HG03460 (cell line): ENCODE data around the gene SNAP25.

Experiments used
- ATAC-seq: cut with Tn5 transposase; IDR thresholded peaks from one replicate; pipeline ENCODE4 v1.9.1; 2021; ENCODE audit not compliant: unreplicated experiment

Gene SNAP25

GRCh38 chr20:10328897-10329255 is 110.2 kb downstream of the SNAP25 start:
- no peak for ATAC-seq

GRCh38 chr20:10329387-10330005 is 110.9 kb downstream of the SNAP25 start:
- no peak for ATAC-seq

GRCh38 chr20:10330071-10330470 is 111.4 kb downstream of the SNAP25 start:
- ATAC-seq: no peak

DNA sequence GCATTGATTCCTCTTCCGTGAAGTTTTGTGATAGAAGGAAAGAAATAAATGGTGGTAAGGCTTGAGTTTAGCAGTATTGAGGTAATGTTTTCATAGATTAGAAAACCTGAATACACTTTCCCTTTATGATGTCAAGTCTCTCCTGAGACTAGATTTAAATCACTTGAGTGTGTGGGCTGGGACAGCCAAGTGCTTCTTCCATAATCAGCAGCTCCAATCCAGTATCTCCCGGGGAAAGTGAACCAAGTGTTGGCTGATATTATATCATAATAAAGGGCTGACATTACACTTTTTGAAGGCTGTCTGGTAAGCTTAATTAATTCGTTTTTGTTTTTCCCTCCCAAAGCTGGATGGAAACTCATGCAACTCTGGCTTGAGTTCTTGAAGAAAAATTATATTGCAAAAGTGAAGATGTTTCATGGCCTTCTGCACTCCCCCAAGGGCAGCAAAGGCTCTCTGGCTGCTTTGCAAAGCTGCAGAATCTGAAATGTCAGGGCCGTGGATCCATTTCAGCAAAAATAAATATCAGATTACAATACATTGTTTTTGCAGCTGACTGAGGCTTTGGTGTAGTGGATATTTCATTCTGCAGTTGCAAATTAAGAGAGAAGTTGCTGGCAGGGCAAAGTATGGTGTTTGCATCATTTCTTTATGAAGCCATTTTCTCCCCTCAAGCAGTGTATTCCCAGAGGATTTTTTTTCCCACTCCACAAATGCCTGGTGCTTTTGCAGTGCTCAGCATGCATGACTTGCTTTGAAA is 114.2 kb downstream of the SNAP25 start:
- ATAC-seq: no peak

DNA sequence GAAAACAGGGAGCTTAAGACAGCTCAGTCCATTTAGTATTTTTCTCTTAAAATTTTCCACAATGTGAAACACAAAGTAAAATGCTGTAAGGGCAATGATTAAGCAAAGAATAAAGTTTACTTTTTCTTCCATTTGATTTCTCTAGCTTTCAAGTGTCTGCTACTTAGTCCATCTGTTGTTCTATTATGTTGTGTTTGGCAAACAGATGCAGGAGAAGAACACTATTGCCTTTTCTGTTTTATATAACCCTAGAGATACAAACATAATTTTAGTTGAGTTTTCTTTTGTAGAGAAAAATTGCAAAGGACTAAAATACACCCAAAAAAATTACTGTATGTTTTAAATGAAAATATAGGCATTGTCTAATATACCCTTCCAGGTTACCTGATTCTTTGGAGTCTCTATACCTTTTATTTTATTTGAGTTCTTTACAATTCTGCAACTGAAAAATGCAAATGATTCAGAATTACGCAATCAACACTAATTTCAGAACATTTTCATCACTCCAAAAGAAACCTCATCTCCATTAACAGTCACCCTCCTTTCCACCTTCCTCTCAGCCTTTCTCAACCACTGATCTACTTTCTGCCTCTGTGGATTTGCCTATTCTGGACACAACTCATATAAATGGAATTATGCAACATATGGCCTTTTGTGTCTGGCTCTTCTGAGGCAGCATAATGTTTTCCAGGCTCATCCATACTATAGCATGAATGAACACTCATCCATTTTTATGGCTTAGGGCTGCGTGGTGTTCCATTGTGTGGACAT is 118.5 kb downstream of the SNAP25 start:
- no peak for ATAC-seq

DNA sequence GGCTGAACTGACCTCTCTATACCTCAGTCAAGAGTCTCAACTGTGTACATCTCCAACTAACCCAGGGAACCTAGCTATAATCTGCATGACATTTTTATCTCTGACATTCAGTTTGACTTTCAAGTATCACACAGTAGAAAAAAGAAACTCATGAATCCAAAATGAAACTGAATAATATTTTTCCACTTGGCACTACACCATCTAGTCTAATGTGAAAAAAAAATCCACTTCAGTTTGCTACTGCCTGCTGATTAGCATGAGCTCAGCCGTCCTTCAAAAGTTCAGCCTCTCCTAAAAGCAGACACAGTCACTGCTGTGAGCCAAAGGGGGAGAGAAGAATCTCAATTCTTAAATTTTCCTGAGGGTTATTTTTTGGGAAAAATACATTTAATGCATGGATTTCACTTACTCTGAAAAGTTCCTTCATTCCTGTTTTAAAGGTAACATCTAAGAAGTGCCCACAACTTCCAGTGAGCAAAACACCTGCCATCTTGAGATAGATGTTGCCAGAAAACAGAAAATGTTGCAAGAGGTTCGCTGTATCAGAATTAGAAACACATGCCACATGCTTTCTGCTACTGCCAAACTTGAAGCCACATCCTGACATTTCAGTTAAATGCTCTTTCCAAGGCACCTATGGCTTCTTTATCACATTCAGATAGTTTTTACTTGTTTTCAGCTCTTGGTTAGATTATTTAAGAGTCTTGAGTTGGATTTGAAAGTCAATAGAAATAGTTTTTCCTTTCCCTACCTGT is 120.0 kb downstream of the SNAP25 start:
- ATAC-seq: no peak

DNA sequence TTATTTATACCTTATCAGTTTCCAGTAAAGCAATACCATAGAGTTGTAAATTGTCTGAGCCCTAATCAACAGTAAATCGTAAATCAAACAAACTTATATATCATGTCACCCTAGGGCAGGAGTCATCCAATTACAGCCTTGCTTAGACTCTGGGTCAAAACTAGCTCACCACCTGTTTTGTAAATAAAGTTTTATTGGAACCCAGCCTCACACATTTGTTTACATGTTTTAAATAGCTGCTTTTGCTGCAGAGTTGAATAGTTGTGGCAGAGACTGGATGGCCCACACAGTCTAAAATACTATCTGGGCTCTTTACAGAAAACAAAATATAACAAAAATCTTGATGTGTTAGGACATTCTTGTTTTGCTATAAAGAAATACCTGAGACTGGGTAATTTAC is 121.0 kb downstream of the SNAP25 start:
- ATAC-seq: no peak

- no peak for ATAC-seq
These were observed 123.5 kb downstream of the SNAP25 start for GRCh38 chr20:10342152-10342551.

DNA sequence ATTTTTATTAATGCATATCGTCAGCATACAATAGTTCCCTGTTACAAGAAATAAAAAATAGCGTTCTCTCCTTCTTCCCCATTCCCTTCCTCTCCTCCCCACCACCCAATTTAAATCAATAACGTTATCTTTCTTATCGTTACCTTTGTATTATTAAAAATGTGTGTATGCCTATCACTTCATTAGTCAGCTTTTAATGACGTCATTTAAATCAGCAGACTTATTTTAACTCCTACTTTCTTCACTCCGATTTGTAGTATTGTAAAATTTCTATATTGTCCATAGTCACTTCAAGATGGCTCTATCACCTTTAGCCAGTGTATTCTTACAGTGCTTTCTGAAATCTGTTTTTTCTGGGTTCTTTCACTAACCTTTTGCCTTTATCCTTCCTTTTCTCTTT is 126.3 kb downstream of the SNAP25 start:
- ATAC-seq: no peak

- ATAC-seq: no peak
These were observed 128.7 kb downstream of the SNAP25 start for GRCh38 chr20:10347086-10347880.

DNA sequence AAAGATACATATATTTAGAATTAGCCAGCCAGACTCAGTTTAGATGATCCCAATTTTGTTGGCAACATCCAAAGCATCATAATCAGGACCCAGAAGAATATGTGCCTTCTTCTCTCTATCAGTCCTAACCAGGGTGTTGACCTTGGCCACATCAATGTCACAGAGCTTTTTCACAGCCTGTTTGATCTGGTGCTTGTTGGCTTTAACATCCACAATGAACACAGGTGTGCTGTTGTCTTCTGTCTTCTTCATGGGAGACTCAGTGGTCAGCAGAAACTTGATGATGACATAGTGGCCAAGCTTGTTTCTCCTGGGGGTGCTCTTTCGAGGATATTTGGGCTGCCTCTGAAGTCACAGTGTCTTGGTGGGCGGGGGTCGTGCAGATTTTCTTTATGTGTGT is 130.5 kb downstream of the SNAP25 start:
- ATAC-seq: no peak

DNA sequence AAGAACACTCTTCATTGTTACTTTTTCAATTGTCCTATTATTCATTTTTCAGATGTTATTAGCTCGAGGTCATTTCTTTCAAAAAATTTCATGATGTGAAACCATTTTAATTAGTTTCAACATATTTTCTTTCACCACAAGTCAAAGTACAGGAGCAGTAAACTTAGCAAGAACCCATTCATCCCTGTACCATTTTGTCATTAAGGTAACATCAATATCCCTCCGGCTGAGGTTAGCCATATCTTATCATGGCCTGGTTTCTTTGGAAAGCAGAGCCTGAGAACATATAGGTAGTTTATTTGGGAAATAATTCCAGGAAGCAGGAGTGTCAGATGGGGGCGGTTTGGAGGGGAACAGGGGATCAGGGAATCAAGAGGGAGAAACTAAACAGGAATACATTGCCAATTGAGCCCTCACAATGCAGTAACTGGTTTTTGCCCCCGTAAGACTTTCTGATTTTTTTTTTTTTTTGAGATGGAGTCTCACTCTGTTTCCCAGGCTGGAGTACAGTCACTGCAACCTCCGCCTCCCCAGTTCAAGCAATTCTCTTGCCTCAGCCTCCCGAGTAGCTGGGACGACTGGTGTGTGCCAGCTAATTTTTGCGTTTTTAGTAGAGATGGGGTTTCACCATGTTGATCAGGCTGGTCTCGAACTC is 131.7 kb downstream of the SNAP25 start:
- no peak for ATAC-seq

- no peak for ATAC-seq
These were observed 134.5 kb downstream of the SNAP25 start for GRCh38 chr20:10352934-10353824.

DNA sequence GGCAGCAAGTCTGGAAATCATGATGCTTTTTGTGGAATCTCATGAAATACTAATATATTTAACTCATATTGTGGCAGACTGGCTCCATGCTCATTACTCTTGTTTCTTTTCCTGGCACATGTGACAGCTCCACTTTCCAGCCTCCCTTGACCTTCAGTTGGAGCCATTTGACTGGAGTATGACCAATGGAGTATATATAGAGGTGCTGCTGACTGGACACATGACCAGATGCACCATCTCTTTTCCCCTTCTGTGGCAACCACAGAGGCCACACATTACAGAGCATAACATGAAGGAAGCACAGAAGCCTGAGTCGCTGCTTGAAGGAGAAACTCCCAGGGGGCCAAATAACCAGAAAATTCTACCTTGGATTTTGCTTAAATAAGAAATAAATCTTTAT is 138.0 kb downstream of the SNAP25 start:
- no peak for ATAC-seq
